Amniotic epithelial cell (primary cell): ENCODE results near the gene PEX10.
A peak's percentile ranks its signal among the peaks of the same experiment; 100 is the strongest.
"Not testable (repeated sequence)": the region's sequence is repeated elsewhere in the genome, so short reads cannot be mapped to it uniquely, and the experiment has no call there.

Experiments used
- DNase-seq: peaks from one replicate; pipeline ENCODE4 v3.0.0-alpha.2; 2010; ENCODE audit warnings: low read depth

The PEX10 gene

GRCh38 chr1:2443277-2444137 lies 31.1 kb upstream of the PEX10 start:
- DNase-seq = no peak

- DNase-seq = peak; percentile 46
Measured at GRCh38 chr1:2442661-2443060, 30.3 kb upstream of the PEX10 start.

GRCh38 chr1:2441746-2442145 lies 29.4 kb upstream of the PEX10 start:
- DNase-seq = peak; percentile 67

- not testable (repeated sequence) for DNase-seq
Measured at GRCh38 chr1:2440346-2440745, 28.0 kb upstream of the PEX10 start.

GRCh38 chr1:2439369-2439768 lies 27.0 kb upstream of the PEX10 start:
- no peak for DNase-seq

- DNase-seq = no peak
Measured at GRCh38 chr1:2438641-2439040, 26.3 kb upstream of the PEX10 start.

GRCh38 chr1:2438038-2438437 lies 25.7 kb upstream of the PEX10 start:
- no peak for DNase-seq

- no peak for DNase-seq
Measured at GRCh38 chr1:2437617-2438016, 25.3 kb upstream of the PEX10 start.

- no peak for DNase-seq
Measured at GRCh38 chr1:2436876-2437275, 24.5 kb upstream of the PEX10 start.

- DNase-seq = no peak
Measured at GRCh38 chr1:2435746-2436355, 23.5 kb upstream of the PEX10 start.

- DNase-seq = no peak
Measured at GRCh38 chr1:2435091-2435490, 22.7 kb upstream of the PEX10 start.

- DNase-seq = no peak
Measured at GRCh38 chr1:2433936-2434655, 21.7 kb upstream of the PEX10 start.

- DNase-seq = no peak
Measured at GRCh38 chr1:2433196-2433595, 20.8 kb upstream of the PEX10 start.

- no peak for DNase-seq
Measured at GRCh38 chr1:2432441-2432844, 20.1 kb upstream of the PEX10 start.

GRCh38 chr1:2431518-2431917 lies 19.2 kb upstream of the PEX10 start:
- DNase-seq = no peak

GRCh38 chr1:2431103-2431502 lies 18.7 kb upstream of the PEX10 start:
- DNase-seq = no peak

- no peak for DNase-seq
Measured at GRCh38 chr1:2430592-2430973, 18.2 kb upstream of the PEX10 start.

GRCh38 chr1:2429780-2430591 lies 17.6 kb upstream of the PEX10 start:
- no peak for DNase-seq

GRCh38 chr1:2428490-2428889 lies 16.1 kb upstream of the PEX10 start:
- DNase-seq = no peak

- DNase-seq = no peak
Measured at GRCh38 chr1:2427976-2428375, 15.6 kb upstream of the PEX10 start.

- no peak for DNase-seq
Measured at GRCh38 chr1:2427051-2427450, 14.7 kb upstream of the PEX10 start.

- DNase-seq = no peak
Measured at GRCh38 chr1:2426540-2426939, 14.2 kb upstream of the PEX10 start.
